PC-3 (cell line): ENCODE results near the gene SLC44A3.

Experiments used
- EZH2 ChIP-seq: fragments of 300-600 bp; sonication (generic); IDR thresholded peaks from one replicate; pipeline ENCODE4 v1.6.1; 2017; ENCODE audit warnings: antibody characterized with exemption, mild to moderate bottlenecking, low read length; ENCODE audit not compliant: unreplicated experiment
- TF ChIP-seq, protein P1 (sequence below): fragments of 300-600 bp; sonication (generic); conservative IDR thresholded peaks from 2 replicates; pipeline ENCODE4 v1.5.1; 2017; ENCODE audit warnings: antibody characterized with exemption, low read depth, mild to moderate bottlenecking, low read length

GRCh38 chr1:94819945-94820746 lies at the start of gene SLC44A3:
- TF ChIP-seq, protein P1, sequence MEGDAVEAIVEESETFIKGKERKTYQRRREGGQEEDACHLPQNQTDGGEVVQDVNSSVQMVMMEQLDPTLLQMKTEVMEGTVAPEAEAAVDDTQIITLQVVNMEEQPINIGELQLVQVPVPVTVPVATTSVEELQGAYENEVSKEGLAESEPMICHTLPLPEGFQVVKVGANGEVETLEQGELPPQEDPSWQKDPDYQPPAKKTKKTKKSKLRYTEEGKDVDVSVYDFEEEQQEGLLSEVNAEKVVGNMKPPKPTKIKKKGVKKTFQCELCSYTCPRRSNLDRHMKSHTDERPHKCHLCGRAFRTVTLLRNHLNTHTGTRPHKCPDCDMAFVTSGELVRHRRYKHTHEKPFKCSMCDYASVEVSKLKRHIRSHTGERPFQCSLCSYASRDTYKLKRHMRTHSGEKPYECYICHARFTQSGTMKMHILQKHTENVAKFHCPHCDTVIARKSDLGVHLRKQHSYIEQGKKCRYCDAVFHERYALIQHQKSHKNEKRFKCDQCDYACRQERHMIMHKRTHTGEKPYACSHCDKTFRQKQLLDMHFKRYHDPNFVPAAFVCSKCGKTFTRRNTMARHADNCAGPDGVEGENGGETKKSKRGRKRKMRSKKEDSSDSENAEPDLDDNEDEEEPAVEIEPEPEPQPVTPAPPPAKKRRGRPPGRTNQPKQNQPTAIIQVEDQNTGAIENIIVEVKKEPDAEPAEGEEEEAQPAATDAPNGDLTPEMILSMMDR, result no peak
- no peak for TF ChIP-seq EZH2
